Measurements from ENCODE around the gene PCMT1.

Gene PCMT1

DNA sequence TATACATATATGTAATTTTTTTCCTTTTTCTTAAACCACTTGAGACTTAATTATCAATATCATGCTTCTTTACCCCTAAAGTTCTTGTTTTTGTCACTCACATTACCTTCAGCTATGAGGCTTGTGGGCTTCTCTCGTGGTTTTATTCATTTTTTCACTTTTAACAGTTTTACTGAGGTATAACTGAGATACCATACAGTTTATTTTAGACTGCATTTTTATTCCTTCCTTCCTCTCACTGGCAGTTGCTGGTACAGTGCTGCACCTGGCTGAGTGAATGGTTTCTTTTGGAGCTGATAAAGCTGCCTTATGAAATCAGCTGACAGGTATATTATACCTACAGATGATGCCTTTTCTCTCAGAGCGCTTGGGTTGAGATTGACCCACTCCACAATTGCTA is 60.3 kb downstream of the PCMT1 start:
- Histone ChIP-seq H3K4me1 (no peaks in the 10 kb centered on the region), H3K36me3 (peaks cover 14 to 36% (median 26%) of the 10 kb centered on the region in 3 donors), H3K9me3 (no peaks in the 10 kb centered on the region), H3K4me3 (no peak overlapping the region), H3K27me3 (no peaks in the 10 kb centered on the region), H3K27ac (no peak overlapping the region)
- intact Hi-C loops (cut with DNase I; ENCODE audit: low total_unique reads): no loop called here
- TF ChIP-seq, protein P1, sequence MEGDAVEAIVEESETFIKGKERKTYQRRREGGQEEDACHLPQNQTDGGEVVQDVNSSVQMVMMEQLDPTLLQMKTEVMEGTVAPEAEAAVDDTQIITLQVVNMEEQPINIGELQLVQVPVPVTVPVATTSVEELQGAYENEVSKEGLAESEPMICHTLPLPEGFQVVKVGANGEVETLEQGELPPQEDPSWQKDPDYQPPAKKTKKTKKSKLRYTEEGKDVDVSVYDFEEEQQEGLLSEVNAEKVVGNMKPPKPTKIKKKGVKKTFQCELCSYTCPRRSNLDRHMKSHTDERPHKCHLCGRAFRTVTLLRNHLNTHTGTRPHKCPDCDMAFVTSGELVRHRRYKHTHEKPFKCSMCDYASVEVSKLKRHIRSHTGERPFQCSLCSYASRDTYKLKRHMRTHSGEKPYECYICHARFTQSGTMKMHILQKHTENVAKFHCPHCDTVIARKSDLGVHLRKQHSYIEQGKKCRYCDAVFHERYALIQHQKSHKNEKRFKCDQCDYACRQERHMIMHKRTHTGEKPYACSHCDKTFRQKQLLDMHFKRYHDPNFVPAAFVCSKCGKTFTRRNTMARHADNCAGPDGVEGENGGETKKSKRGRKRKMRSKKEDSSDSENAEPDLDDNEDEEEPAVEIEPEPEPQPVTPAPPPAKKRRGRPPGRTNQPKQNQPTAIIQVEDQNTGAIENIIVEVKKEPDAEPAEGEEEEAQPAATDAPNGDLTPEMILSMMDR (IDR thresholded peaks at IDR 0.05): no peak
- no peak for DNase-seq

DNA sequence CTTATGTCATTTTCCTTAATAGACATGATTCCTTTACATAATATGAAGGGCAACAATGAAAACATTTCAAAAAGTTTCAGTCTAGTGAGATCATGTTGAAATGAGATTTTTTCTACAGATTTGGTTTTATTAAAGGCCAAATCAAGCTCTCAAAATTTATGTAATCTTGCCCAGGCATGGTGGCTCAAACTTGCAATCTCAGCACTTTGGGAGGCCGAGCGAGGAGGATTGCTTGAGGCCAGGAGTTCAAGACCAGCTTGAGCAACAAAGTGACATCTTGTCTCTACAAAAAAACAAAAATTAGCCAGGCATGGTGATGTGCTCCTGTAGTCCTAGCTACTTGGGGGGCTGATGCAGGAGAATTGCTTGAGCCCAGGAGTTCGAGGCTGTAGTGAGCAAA is 63.8 kb downstream of the PCMT1 start:
- peaks cover 14 to 35% (median 28%) of the 10 kb centered on the region in 3 donors for H3K36me3 ChIP-seq

DNA sequence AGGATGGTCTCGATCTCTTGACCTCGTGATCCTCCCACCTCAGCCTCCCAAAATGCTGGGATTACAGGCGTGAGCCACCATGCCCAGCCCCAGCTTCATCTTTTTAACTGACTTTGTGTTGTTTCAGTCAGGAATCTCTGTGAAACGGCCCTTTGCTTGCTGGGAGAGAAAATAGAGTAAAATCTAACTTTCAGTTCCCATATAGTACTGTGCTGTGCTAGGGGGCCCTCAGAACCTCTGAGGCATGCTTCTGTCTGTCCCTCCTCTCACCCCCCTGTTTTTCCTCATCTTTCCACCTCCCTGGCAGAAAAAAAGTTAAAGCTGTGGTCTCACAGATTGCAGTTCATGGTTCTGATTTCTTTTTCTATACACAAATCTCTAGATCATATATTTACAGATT is 66.2 kb downstream of the PCMT1 start:
- intact Hi-C loops (cut with DNase I; ENCODE audit: low total_unique reads): no loop called here
- Histone ChIP-seq H3K27me3 (no peaks in the 10 kb centered on the region), H3K9me3 (no peaks in the 10 kb centered on the region), H3K4me3 (no peak overlapping the region), H3K36me3 (peaks cover 12 to 23% (median 18%) of the 10 kb centered on the region in 3 donors), H3K4me1 (no peaks in the 10 kb centered on the region), H3K27ac (no peak overlapping the region)
- TF ChIP-seq, protein P1 (IDR thresholded peaks at IDR 0.05): no peak
- DNase-seq: no peak

More for the DNA sequence above, 63.8 kb downstream of the PCMT1 start:
- DNase-seq: no peak
- intact Hi-C loops (cut with DNase I; ENCODE audit: low total_unique reads): no loop called here
- Histone ChIP-seq H3K27ac (no peak overlapping the region), H3K27me3 (no peaks in the 10 kb centered on the region), H3K4me3 (no peak overlapping the region), H3K4me1 (no peaks in the 10 kb centered on the region), H3K9me3 (no peaks in the 10 kb centered on the region)
- TF ChIP-seq, protein P1 (IDR thresholded peaks at IDR 0.05): no peak

DNA sequence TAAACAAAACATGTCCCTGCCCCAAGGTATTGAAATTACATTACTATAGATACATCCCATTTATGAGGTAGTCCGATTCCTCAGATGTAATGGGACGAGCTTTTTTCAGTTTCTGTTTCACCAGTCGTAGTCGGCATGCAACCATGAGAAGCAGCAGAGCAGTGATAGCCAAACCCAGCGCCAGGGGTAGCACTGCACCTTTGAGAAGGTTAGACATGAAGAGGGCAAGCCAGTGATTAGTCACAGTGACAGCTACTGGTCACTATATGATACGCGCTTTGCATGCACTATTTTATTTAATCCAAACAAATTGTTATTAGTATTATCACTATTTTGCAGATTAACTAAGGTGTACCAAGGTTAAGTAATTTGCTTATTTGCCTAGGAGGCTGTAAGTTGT is 71.0 kb downstream of the PCMT1 start:
- no peaks in the 10 kb centered on the region for H3K27me3 ChIP-seq
- intact Hi-C loops (cut with DNase I; ENCODE audit: low total_unique reads): no loop called here
- TF ChIP-seq, protein P1 (IDR thresholded peaks at IDR 0.05): no peak
- peaks cover 16 to 41% (median 16%) of the 10 kb centered on the region in 3 donors for H3K36me3 ChIP-seq
- DNase-seq: no peak
- H3K4me3 ChIP-seq: no peak overlapping the region
- H3K9me3 ChIP-seq: no peaks in the 10 kb centered on the region
- no peak overlapping the region for H3K27ac ChIP-seq
- no peaks in the 10 kb centered on the region for H3K4me1 ChIP-seq

DNA sequence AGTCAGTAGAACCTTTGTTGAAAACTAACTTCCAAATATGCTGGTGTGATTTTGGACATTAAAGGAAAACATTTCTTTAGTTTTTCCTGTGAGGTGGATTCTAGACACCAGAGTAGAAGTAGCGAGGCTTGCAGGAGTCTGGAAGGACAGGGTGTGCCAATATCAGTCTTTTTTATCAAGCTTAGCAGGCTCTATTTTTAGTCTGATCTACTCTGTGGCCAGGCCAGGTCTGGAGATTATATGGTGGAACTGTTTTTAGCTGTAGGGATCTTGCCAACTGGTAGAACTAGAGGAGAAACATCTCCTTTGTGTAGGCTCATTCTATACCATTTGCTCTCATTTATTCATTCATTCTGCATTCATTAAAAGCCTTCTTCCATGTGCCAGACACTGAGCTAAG is 72.0 kb downstream of the PCMT1 start:
- peaks cover 24 to 49% (median 26%) of the 10 kb centered on the region in 3 donors for H3K36me3 ChIP-seq
- no peaks in the 10 kb centered on the region for H3K9me3 ChIP-seq
- no peaks in the 10 kb centered on the region for H3K27me3 ChIP-seq
- no peak for DNase-seq
- H3K4me3 ChIP-seq: no peak overlapping the region
- TF ChIP-seq, protein P1 (IDR thresholded peaks at IDR 0.05): no peak
- H3K4me1 ChIP-seq: no peaks in the 10 kb centered on the region
- intact Hi-C loops (cut with DNase I; ENCODE audit: low total_unique reads): no loop called here
- H3K27ac ChIP-seq: no peak overlapping the region

DNA sequence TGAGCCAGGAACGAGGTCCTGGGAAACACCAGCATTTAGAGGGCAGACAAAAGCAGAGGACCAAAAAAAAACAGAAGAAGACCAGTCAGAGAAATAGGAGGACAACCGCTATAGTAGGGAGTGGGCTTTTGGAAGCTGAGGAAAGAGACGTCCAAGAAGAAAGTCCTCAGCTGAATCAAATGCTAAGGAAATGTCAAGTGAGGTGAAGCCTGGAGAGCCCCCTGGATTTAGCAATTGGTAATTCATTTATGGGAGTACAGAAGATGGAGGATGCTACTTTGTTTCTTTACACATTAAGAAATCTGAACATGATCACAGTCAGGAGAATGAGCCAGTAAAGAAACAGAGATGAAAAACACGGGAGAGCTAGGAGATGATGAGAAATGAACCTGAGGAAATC is 73.5 kb downstream of the PCMT1 start:
- H3K9me3 ChIP-seq: no peaks in the 10 kb centered on the region
- no peak overlapping the region for H3K4me3 ChIP-seq
- peaks cover 21 to 43% (median 24%) of the 10 kb centered on the region in 3 donors for H3K36me3 ChIP-seq
- no peak for DNase-seq
- intact Hi-C loops (cut with DNase I; ENCODE audit: low total_unique reads): no loop called here
- no peaks in the 10 kb centered on the region for H3K4me1 ChIP-seq
- H3K27me3 ChIP-seq: no peaks in the 10 kb centered on the region
- H3K27ac ChIP-seq: no peak overlapping the region
- TF ChIP-seq, protein P1 (IDR thresholded peaks at IDR 0.05): no peak

All from tibial artery (tissue), 4 donors.